HepG2 (cell line): ENCODE data around the gene FHL3. TPM values are rescaled to one million over a fixed set of nuclear protein-coding genes. Genes with fewer than 3 reads are reported as not detected.

Experiments
- AGO2 ChIP-seq: fragments of 200-400 bp; formaldehyde crosslinking; optimal IDR thresholded peaks from 2 replicates; pipeline ENCODE3; 2017; ENCODE audit warnings: mild to moderate bottlenecking, low read depth, low read length, moderate library complexity
- KMT2B ChIP-seq: IDR thresholded peaks from 2 replicates; pipeline ENCODE4 v1.6.1; 2016; ENCODE audit warnings: missing genetic modification reagents, missing compliant biosample characterization
- MEIS1 ChIP-seq: sonication (generic); formaldehyde crosslinking; IDR thresholded peaks from 2 replicates; pipeline ENCODE4 v1.9.0; 2021; ENCODE audit warnings: mild to moderate bottlenecking, missing genetic modification reagents, moderate library complexity, borderline replicate concordance
- NR2F1 ChIP-seq, 2 experiments: fragments of 450-650 bp in 1 of 2; formaldehyde crosslinking in 1 of 2; IDR thresholded peaks; 2 replicates each; pipeline versions ENCODE4 v1.5.0 to v1.6.1; 2016 to 2020; ENCODE audit warnings: mild to moderate bottlenecking in 1 of 2, missing compliant biosample characterization in 1 of 2, missing genetic modification reagents in 1 of 2, moderate library complexity in 1 of 2
- PLSCR1 ChIP-seq: sonication (generic); formaldehyde crosslinking; IDR thresholded peaks from 2 replicates; pipeline ENCODE4 v1.5.0; 2020; ENCODE audit warnings: missing genetic modification reagents, mild to moderate bottlenecking, borderline replicate concordance
- RBM22 ChIP-seq: fragments of 200-400 bp; formaldehyde crosslinking; optimal IDR thresholded peaks from 2 replicates; pipeline ENCODE3; 2017; ENCODE audit warnings: mild to moderate bottlenecking, low read length, moderate library complexity
- SP1 ChIP-seq, 2 experiments: fragments of 450-650 bp in 1 of 2; sonication (generic) in 1 of 2; formaldehyde crosslinking in 1 of 2; IDR thresholded peaks; 2 replicates each; pipeline versions ENCODE4 v1.4.0 to v1.6.1; 2016 to 2020; ENCODE audit warnings: missing genetic modification reagents in 1 of 2
- SUZ12 ChIP-seq: fragments of 150-350 bp; IDR thresholded peaks from 2 replicates; pipeline ENCODE4 v1.6.1; 2014; ENCODE audit warnings: low read depth, low read length
- TCF7L2 ChIP-seq: IDR thresholded peaks from 2 replicates; pipeline ENCODE4 v1.6.1; 2011; ENCODE audit warnings: mild to moderate bottlenecking, low read depth, low read length, moderate library complexity
- TERF1 ChIP-seq: sonication (generic); formaldehyde crosslinking; IDR thresholded peaks from 2 replicates; pipeline ENCODE4 v1.8.0; 2022; ENCODE audit warnings: mild to moderate bottlenecking, missing genetic modification reagents, moderate library complexity
- TOE1 ChIP-seq: sonication (generic); formaldehyde crosslinking; IDR thresholded peaks from 2 replicates; pipeline ENCODE4 v1.4.0; 2020; ENCODE audit warnings: mild to moderate bottlenecking, missing genetic modification reagents
- ZNF12 ChIP-seq: sonication (generic); formaldehyde crosslinking; IDR thresholded peaks from 2 replicates; pipeline ENCODE4 v1.5.0; 2020; ENCODE audit warnings: missing genetic modification reagents
- ZNF382 ChIP-seq: sonication (generic); formaldehyde crosslinking; IDR thresholded peaks from 2 replicates; pipeline ENCODE4 v1.5.0; 2020; ENCODE audit warnings: missing genetic modification reagents, mild to moderate bottlenecking, borderline replicate concordance
- ZNF503 ChIP-seq: sonication (generic); formaldehyde crosslinking; IDR thresholded peaks from 2 replicates; pipeline ENCODE4 v1.4.0; 2020; ENCODE audit warnings: missing genetic modification reagents
- ZNF646 ChIP-seq: sonication (generic); formaldehyde crosslinking; IDR thresholded peaks from 2 replicates; pipeline ENCODE4 v1.9.0; 2021; ENCODE audit warnings: mild to moderate bottlenecking, missing genetic modification reagents
- polyA plus RNA-seq, 8 experiments: library from polyadenylated mRNA; depleted of rRNA in 3 of 8; stranded (reverse) in 7 of 8; unstranded in 1 of 8; fragments of >200 nt; fragmentation: Illumina TruSeq in 4 of 8; extraction: Trizol in 4 of 8; gene quantifications; 2 replicates each; pipeline versions ENCODE4 v1.2.1 to v1.2.3, GENCODE V29; 2011 to 2016; ENCODE audit warnings: low read depth in 4 of 8, missing spikeins in 1 of 8, mixed read lengths in 1 of 8; ENCODE audit not compliant: insufficient read depth in 1 of 8
- total RNA-seq, 5 experiments: library from RNA; depleted of rRNA; stranded (reverse); fragments of >200 nt; fragmentation: Illumina TruSeq; extraction: Trizol; gene quantifications; 2 replicates each; pipeline ENCODE4 v1.2.3, GENCODE V29; 2016; ENCODE audit warnings: low read depth in 1 of 5

FHL3 gene
- total and polyA plus RNA-seq, 2 of the 13 experiments (the other 11 are each of a cell fraction or from before 2014, with no cell fraction given): 2.8 to 6.6 TPM

GRCh38 chr1:38012363-38013226 lies 7.3 kb upstream of the FHL3 start, which contains the start of gene UTP11 (continued):
- no peak for TF ChIP-seq ZNF646 (CRISPR knock-in tag)
- TF ChIP-seq ZNF382 (CRISPR knock-in tag): no peak
- peak; percentile 87; the same call in 1 of the 2 replicates for TF ChIP-seq TERF1 (CRISPR knock-in tag)
- peak; percentile 22; the same call in 1 of the 2 replicates for TF ChIP-seq PLSCR1 (CRISPR knock-in tag)
- no peak for TF ChIP-seq AGO2
- peak; percentile 85 for TF ChIP-seq ZNF12 (CRISPR knock-in tag)
- no peak for TF ChIP-seq RBM22
- TF ChIP-seq NR2F1 (CRISPR knock-in tag; IDR thresholded peaks at IDR 0.05): no peak
- 0 out of 2 replicates have a peak, but pooled peaks have one; percentile 4 for TF ChIP-seq ZNF503 (CRISPR knock-in tag)
- peak; percentile 30; the same call in 1 of the 2 replicates for TF ChIP-seq MEIS1 (CRISPR knock-in tag)
- TF ChIP-seq TCF7L2: no peak
- TF ChIP-seq SP1 (IDR thresholded peaks at IDR 0.05): no peak
- TF ChIP-seq SP1 (CRISPR knock-in tag; IDR thresholded peaks at IDR 0.05): peak; percentile 81
- TF ChIP-seq KMT2B: peak; percentile 86
- TF ChIP-seq TOE1 (CRISPR knock-in tag): peak; percentile 86; the same call in 1 of the 2 replicates
- TF ChIP-seq SUZ12: peak; percentile 69
